RWPE2 (cell line): ENCODE measurements around the gene UBXN4.
"Not testable (repeated sequence)": the region's sequence is repeated elsewhere in the genome, so short reads cannot be mapped to it uniquely, and the experiment has no call there.

Experiments
- ATAC-seq: fragments of 200-7000 bp; cut with Tn5 transposase; 3 replicates; pipeline ENCODE4 v1.9.1; 2021; ENCODE audit warnings: low read depth
- DNase-seq: peaks from one replicate; pipeline ENCODE4 v3.0.0-alpha.2; 2020; ENCODE audit warnings: low spot score
- H3K27ac ChIP-seq: fragments of 450-650 bp; 2 replicates; pipeline ENCODE4 v1.5.1; 2017; ENCODE audit warnings: mild to moderate bottlenecking; ENCODE audit not compliant: poor library complexity, severe bottlenecking
- H3K27me3 ChIP-seq: fragments of 250-450 bp; sonication (Bioruptor Pico); 2 replicates; pipeline ENCODE4 v1.5.1; 2021; ENCODE audit warnings: mild to moderate bottlenecking, moderate library complexity; ENCODE audit not compliant: insufficient read depth, poor library complexity, severe bottlenecking
- H3K36me3 ChIP-seq: fragments of 250-450 bp; sonication (Bioruptor Pico); 2 replicates; pipeline ENCODE4 v1.5.1; 2020; ENCODE audit warnings: low read depth, mild to moderate bottlenecking, moderate library complexity
- H3K4me1 ChIP-seq: fragments of 250-450 bp; sonication (Bioruptor Pico); 2 replicates; pipeline ENCODE4 v1.5.1; 2021; ENCODE audit warnings: mild to moderate bottlenecking, moderate library complexity; ENCODE audit not compliant: insufficient read depth, poor library complexity, severe bottlenecking
- H3K4me3 ChIP-seq: fragments of 250-450 bp; sonication (Bioruptor Pico); 2 replicates; pipeline ENCODE4 v1.5.1; 2021; ENCODE audit warnings: mild to moderate bottlenecking, moderate library complexity; ENCODE audit not compliant: severe bottlenecking
- H3K9me3 ChIP-seq: fragments of 250-450 bp; sonication (Bioruptor Pico); 2 replicates; pipeline ENCODE4 v1.5.1; 2021; ENCODE audit warnings: mild to moderate bottlenecking, moderate library complexity; ENCODE audit not compliant: severe bottlenecking
- TF ChIP-seq, protein P1 (sequence below): fragments of 450-650 bp; IDR thresholded peaks from one replicate; pipeline ENCODE4 v1.5.1; 2017; ENCODE audit warnings: mild to moderate bottlenecking, moderate library complexity; ENCODE audit not compliant: poor library complexity, severe bottlenecking

The UBXN4 gene

DNA sequence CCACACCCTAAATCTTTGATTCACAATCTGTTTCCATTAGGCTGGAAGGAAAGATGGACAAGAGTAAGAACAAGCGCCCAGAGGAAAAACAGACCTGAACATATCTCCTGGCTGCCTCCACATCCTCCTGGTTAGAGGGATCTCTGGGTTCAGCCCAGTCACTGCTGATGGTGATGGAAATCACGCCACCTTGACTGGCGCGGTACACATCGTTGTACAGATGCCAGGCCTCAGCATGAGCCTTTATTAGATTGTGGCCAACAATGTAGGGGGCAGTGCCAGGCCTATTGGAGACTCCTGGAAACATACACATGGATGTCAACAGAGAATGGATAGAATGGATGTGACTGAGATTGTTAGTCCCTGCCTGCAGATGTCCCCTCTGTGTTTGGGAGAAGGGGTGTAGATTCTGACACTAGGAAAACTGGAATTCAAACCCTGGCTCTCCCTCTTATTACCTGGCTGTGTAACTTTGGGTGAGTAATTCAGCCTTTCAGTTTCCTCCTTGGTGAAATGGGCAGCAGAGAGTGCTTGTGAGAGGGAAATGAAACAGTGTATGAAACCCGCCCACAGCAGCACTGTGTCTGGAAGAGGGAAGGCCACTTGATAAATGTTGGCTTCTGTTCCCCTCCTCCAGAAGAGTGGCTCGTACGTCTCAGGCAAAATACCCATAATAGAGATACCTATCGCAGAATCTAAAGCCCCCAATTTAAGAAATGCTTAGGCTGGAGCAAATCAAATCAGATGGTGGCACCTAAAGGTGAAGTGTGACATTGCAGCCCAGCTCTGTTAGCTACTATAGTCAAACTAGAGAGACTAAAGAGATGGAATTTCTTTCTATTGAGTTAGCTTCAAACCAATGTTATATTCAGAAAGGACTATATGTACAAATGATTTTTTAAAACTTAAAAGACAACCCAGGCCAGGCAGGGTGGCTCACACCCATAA, 59.1 kb downstream of the UBXN4 start:
- Histone ChIP-seq H3K27ac (no peak overlapping the region), H3K9me3 (no peaks in the 10 kb centered on the region), H3K4me1 (no peaks in the 10 kb centered on the region), H3K27me3 (no peaks in the 10 kb centered on the region), H3K4me3 (no peak overlapping the region), H3K36me3 (no peaks in the 10 kb centered on the region)
- ATAC-seq (no peak), DNase-seq (no peak)
- TF ChIP-seq, protein P1, sequence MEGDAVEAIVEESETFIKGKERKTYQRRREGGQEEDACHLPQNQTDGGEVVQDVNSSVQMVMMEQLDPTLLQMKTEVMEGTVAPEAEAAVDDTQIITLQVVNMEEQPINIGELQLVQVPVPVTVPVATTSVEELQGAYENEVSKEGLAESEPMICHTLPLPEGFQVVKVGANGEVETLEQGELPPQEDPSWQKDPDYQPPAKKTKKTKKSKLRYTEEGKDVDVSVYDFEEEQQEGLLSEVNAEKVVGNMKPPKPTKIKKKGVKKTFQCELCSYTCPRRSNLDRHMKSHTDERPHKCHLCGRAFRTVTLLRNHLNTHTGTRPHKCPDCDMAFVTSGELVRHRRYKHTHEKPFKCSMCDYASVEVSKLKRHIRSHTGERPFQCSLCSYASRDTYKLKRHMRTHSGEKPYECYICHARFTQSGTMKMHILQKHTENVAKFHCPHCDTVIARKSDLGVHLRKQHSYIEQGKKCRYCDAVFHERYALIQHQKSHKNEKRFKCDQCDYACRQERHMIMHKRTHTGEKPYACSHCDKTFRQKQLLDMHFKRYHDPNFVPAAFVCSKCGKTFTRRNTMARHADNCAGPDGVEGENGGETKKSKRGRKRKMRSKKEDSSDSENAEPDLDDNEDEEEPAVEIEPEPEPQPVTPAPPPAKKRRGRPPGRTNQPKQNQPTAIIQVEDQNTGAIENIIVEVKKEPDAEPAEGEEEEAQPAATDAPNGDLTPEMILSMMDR = no peak

DNA sequence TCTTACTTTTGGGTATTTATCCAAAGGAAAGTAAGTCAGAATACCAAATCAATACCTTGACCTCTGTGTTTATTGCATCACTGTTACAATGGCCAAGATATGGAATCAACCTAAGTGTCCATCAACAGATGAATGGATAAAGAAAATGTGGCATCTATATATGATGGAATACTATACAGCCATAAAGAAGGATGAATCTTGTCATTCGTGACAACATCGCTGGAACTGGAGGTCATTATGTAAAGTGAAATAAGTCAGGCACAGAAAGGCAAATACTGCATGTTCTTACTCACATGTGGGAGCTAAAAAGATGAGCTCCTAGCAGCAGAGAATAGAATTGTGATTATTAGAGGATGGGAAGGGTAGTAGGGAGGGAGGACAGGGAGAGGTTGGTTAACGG, 60.7 kb downstream of the UBXN4 start:
- no peak for DNase-seq
- TF ChIP-seq, protein P1 = no peak

DNA sequence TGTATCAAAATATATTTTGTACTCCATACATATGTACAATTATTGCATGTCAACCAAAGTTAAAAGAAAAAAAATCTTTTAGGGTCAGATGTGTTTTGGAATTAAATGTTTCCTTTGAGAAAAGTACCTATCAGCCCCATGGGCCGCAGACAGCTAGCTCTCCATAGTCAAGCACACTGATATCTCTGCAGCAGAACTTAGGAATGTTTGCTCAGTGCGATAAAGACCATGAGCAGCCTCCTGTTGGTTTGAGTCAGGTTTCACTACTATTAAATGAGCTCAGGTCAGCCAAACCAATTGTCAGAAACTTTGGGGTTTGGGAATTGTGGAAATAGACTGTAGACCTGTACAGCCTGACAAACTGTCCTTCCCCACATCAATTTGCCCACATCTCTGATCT, 61.6 kb downstream of the UBXN4 start:
- no peaks in the 10 kb centered on the region for H3K4me1 ChIP-seq
- no peaks in the 10 kb centered on the region for H3K9me3 ChIP-seq
- no peaks in the 10 kb centered on the region for H3K27me3 ChIP-seq
- H3K27ac ChIP-seq = no peak overlapping the region
- DNase-seq (no peak), ATAC-seq (no peak)
- TF ChIP-seq, protein P1 = no peak
- H3K4me3 ChIP-seq = no peak overlapping the region
- H3K36me3 ChIP-seq = no peaks in the 10 kb centered on the region

More for the DNA sequence above, 60.7 kb downstream of the UBXN4 start:
- no peak overlapping the region for H3K4me3 ChIP-seq
- H3K9me3 ChIP-seq = no peaks in the 10 kb centered on the region
- no peak overlapping the region for H3K27ac ChIP-seq
- H3K36me3 ChIP-seq = no peaks in the 10 kb centered on the region
- H3K4me1 ChIP-seq = no peaks in the 10 kb centered on the region
- no peaks in the 10 kb centered on the region for H3K27me3 ChIP-seq
- no peak for ATAC-seq

DNA sequence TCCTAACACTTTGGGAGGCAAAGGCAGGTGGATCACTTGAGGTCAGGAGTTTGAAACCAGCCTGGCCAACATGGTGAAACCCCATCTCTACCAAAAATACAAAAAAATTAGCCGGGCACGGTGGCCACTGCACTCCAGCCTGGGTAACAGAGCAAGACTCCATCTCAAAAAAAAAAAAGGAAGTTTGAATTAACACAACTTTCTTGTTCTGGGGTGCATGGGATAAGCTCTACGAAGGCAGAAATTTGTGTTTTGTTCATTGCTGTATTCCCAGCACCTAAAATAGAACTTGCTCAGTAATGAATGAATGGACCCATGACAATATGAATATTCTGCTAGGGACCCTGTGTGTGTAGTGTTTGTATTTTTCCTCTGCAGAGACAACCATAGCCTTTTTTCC, 66.2 kb downstream of the UBXN4 start:
- not testable (repeated sequence) for H3K36me3 ChIP-seq, H3K4me1 ChIP-seq, H3K27ac ChIP-seq, H3K9me3 ChIP-seq, ATAC-seq, DNase-seq, H3K4me3 ChIP-seq, H3K27me3 ChIP-seq

DNA sequence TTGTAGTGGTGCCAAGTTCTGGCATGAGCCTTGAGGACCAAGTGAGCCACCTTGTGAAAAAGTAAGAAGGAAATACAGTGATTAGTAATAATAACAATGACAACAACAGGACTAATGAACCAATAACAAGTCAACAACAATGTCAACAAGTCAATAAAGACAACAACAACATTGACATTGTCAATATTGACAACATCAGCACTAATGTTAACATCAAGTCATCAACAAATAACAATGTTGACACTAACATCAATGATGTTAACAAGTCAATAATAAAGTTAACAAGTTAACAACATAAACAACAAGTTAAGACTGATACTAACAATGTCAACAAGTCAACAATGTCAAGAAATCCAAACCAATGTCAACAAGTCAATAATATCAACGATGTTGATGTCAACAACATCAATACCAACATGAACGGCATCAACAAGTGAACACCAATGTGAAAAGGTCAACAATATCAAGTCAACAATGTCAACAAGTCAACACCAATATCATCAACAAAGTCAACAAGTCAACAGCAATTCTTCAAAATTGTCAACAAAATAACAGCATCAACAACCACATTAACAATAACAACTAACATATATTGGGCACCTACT, 71.4 kb downstream of the UBXN4 start:
- ATAC-seq = no peak
- DNase-seq = no peak
- TF ChIP-seq, protein P1 = no peak
- Histone ChIP-seq H3K4me3 (no peak overlapping the region), H3K9me3 (no peaks in the 10 kb centered on the region), H3K27ac (no peak overlapping the region), H3K36me3 (no peaks in the 10 kb centered on the region), H3K27me3 (no peaks in the 10 kb centered on the region), H3K4me1 (no peaks in the 10 kb centered on the region)
